GM21619 (cell line): ENCODE results near the gene PLP1.

ENCODE experiments used
- ATAC-seq: cut with Tn5 transposase; IDR thresholded peaks from one replicate; pipeline ENCODE4 v1.9.1; 2021; ENCODE audit not compliant: unreplicated experiment

The PLP1 gene

GRCh38 chrX:103823591-103823990 lies 47.0 kb downstream of the PLP1 start:
- no peak for ATAC-seq

DNA sequence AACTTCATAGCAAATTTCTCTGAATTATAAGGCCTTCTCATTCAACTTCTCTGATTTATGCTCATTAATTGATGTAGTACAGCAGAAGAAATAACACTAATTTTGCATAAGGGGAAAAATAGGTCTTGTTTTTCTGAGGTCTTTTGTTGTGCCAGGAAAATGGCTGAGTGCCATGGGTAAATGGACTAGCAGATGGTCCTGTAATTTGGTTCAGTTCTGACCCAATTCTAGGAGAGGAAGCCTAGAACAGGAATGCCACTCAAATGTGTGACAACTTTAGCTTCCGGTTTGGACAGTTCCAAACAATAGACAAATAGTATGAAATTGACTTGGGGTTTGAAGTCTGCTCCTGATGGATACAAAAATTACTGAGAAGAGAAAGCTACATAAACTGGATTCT lies 49.2 kb downstream of the PLP1 start:
- no peak for ATAC-seq

- ATAC-seq: no peak
These were observed 51.9 kb downstream of the PLP1 start for GRCh38 chrX:103828529-103828928.

DNA sequence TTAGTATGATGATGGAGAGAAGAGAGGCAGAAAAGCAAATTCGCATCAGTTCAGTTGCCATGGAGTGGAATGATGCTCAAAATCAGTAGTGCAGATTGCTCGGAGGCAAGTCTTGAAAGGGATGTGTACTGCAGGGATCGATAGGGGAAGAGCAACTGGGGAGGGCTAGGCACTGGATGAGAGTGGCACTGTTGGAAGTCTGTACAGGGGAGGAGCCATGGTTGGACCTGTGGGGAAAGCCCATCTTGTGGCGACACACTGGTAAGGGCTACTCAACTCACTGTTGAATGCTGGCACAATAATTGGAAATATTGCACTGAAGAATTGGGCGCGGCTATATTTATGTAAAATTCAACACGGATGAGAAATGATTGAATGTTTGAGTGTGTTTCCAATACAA lies 54.2 kb downstream of the PLP1 start:
- no peak for ATAC-seq

GRCh38 chrX:103831342-103831802 lies 54.7 kb downstream of the PLP1 start:
- no peak for ATAC-seq

DNA sequence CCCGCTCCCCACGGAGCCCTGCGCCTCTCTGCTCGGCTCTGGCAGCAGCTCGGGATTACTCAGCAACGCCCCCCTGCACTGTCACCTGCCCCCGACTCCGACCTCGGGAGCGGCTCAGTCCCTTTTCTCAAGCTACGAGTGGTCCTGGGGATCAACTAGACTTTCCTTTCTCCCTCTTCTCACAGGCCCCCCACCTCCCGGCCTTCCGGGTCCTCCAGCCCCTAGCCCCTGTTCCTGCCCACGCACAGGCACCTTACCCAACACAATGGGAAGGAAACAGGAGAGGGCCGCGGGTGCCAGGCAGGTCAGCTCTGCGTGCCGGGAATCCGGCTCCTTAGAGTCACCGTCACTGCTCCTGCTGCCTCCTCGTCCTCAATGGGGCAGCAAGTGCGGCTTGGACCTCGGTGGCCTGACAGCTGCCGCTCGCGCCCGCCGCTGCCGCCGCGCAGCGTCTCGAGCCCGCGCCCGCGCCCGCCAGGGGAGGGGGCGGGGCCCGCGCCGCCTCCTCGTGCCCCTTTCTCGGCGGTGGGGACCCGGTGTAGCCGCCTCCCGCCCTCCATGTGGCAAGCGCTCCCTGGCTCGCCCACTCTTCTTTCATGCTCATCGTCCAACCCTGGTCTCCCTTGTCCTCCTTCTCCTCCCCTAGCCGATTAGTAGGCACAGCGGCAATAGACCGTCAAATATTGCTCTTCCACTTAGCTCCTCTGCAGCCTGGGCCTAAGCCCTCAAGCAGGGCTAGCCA lies 55.3 kb downstream of the PLP1 start, which contains the start of gene RAB9B:
TSS of gene RAB9B (minus strand) at position 455 of the 742 bp plus-strand sequence. CDS start 6,473 bp downstream, outside the sequence.
- peak; percentile 90 for ATAC-seq

DNA sequence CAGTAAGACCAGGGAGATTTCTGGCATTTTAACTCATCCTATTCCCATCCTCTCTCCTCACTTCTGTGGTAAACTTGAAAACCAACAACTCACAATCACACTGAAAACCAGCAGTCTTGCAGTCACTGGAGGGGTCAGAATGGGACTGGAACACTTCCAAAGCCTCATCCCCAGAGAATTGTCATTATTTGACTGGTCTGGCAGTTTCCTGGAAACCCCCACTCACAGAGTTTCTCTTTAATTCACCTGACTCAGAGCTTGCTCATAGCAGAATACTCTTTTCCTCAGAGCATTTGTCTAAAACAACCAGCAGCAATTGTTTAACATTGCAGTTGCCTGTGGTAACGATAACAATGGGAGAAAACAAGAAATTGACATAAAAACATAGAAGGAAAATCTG lies 62.8 kb downstream of the PLP1 start:
- no peak for ATAC-seq
